Measurements from ENCODE around the gene ETV6. TPM values are rescaled to one million over a fixed set of nuclear protein-coding genes. Genes with fewer than 3 reads are reported as not detected.
A peak's percentile ranks its signal among the peaks of the same experiment; 100 is the strongest.

ETV6 gene
- polyA plus RNA-seq, 1 donor (not counting 4 experiments of a cell fraction or from before 2014, with no cell fraction given), result 5.3 TPM

- Histone ChIP-seq H3K9ac (ENCODE audit: control insufficient read depth, extremely low read depth, insufficient read depth, low read length) (no peak overlapping the region), H3K36me3 (ENCODE audit: control insufficient read depth in 2 of 2, extremely low read depth in 1 of 2, insufficient read depth in 2 of 2, low read length in 2 of 2) (no peaks in the 10 kb centered on the region), H3K9me3 (ENCODE audit: control insufficient read depth, low read depth, low read length) (no peaks in the 10 kb centered on the region), H3K9me1 (ENCODE audit: control insufficient read depth, extremely low read depth, insufficient read depth, low read length) (no peaks in the 10 kb centered on the region), H3K4me2 (ENCODE audit: control insufficient read depth, extremely low read depth, insufficient read depth, low read depth, low read length) (no peak overlapping the region), H4K20me1 (ENCODE audit: control insufficient read depth, extremely low read depth, insufficient read depth, low read length) (no peaks in the 10 kb centered on the region), H3K27me3 (ENCODE audit: control insufficient read depth, extremely low read depth, insufficient read depth, low read length) (no peaks in the 10 kb centered on the region), H3K4me3 (ENCODE audit: control insufficient read depth in 2 of 3, extremely low read depth in 1 of 3, insufficient read depth in 2 of 3, low read depth in 1 of 3, low read length in 3 of 3) (no peak overlapping the region), H3K4me1 (ENCODE audit: control insufficient read depth, extremely low read depth, insufficient read depth, low read length) (peaks cover 35% of the 10 kb centered on the region), H3K79me2 (ENCODE audit: control insufficient read depth, insufficient read depth, low read length) (peaks cover 3% of the 10 kb centered on the region), H3K27ac (ENCODE audit: control insufficient read depth, insufficient read depth, low read length) (no peak overlapping the region), H2AFZ (ENCODE audit: control insufficient read depth, low read length) (no peak overlapping the region)
- no peak for TF ChIP-seq CTCF (optimal IDR thresholded peaks at IDR 0.05 in 1 of 3, IDR thresholded peaks at IDR 0.05 in 1 of 3, conservative IDR thresholded peaks at IDR 0.05 in 1 of 3; ENCODE audit: extremely low read depth in 1 of 3, insufficient read depth in 2 of 3, low read length in 3 of 3)
- TF ChIP-seq EZH2 (IDR thresholded peaks at IDR 0.05; ENCODE audit: low read length), result no peak
- FAIRE-seq (peak; percentile 44), DNase-seq (ENCODE audit: low read depth, low spot score) (no peak)
- dilution Hi-C loops (cut with MboI; ENCODE audit: extremely low pct_ligation_motif_present, low sequenced_read_pairs), result no loop called here
Measured at GRCh38 chr12:11880381-11880780, 230.9 kb downstream of the ETV6 start.

- Histone ChIP-seq H3K4me2 (ENCODE audit: control insufficient read depth, extremely low read depth, insufficient read depth, low read depth, low read length) (no peak overlapping the region), H3K9me1 (ENCODE audit: control insufficient read depth, extremely low read depth, insufficient read depth, low read length) (no peaks in the 10 kb centered on the region), H4K20me1 (ENCODE audit: control insufficient read depth, extremely low read depth, insufficient read depth, low read length) (no peaks in the 10 kb centered on the region), H3K79me2 (ENCODE audit: control insufficient read depth, insufficient read depth, low read length) (peaks cover 3% of the 10 kb centered on the region), H3K4me1 (ENCODE audit: control insufficient read depth, extremely low read depth, insufficient read depth, low read length) (peaks cover 36% of the 10 kb centered on the region), H2AFZ (ENCODE audit: control insufficient read depth, low read length) (no peak overlapping the region), H3K9ac (ENCODE audit: control insufficient read depth, extremely low read depth, insufficient read depth, low read length) (no peak overlapping the region), H3K9me3 (ENCODE audit: control insufficient read depth, low read depth, low read length) (no peaks in the 10 kb centered on the region), H3K27me3 (ENCODE audit: control insufficient read depth, extremely low read depth, insufficient read depth, low read length) (no peaks in the 10 kb centered on the region), H3K4me3 (ENCODE audit: control insufficient read depth in 2 of 3, extremely low read depth in 1 of 3, insufficient read depth in 2 of 3, low read depth in 1 of 3, low read length in 3 of 3) (no peak overlapping the region), H3K36me3 (ENCODE audit: control insufficient read depth in 2 of 2, extremely low read depth in 1 of 2, insufficient read depth in 2 of 2, low read length in 2 of 2) (no peaks in the 10 kb centered on the region), H3K27ac (ENCODE audit: control insufficient read depth, insufficient read depth, low read length) (no peak overlapping the region)
- TF ChIP-seq CTCF (optimal IDR thresholded peaks at IDR 0.05 in 1 of 3, IDR thresholded peaks at IDR 0.05 in 1 of 3, conservative IDR thresholded peaks at IDR 0.05 in 1 of 3; ENCODE audit: extremely low read depth in 1 of 3, insufficient read depth in 2 of 3, low read length in 3 of 3), result no peak
- TF ChIP-seq EZH2 (IDR thresholded peaks at IDR 0.05; ENCODE audit: low read length), result no peak
- dilution Hi-C loops (cut with MboI; ENCODE audit: extremely low pct_ligation_motif_present, low sequenced_read_pairs), result no loop called here
- no peak for FAIRE-seq
- DNase-seq (ENCODE audit: low read depth, low spot score), result no peak
Measured at GRCh38 chr12:11881835-11882234, 232.4 kb downstream of the ETV6 start.
